GM23338 (cell line): ENCODE data around the gene CTF1. TPM values are rescaled to one million over a fixed set of nuclear protein-coding genes. Genes with fewer than 3 reads are reported as not detected.

ENCODE experiments used
- ATAC-seq: fragments of 200-7000 bp; cut with Tn5 transposase; 3 replicates; pipeline ENCODE4 v1.9.1; 2020
- DNase-seq: peaks from one replicate; pipeline ENCODE4 v3.0.0-alpha.2; 2015; ENCODE audit warnings: low spot score
- H2AFZ ChIP-seq: fragments of 200-600 bp; sonication (generic); 2 replicates; pipeline ENCODE4 v1.8.0; 2016; ENCODE audit warnings: antibody characterized with exemption, mild to moderate bottlenecking, moderate library complexity
- H3F3A ChIP-seq: fragments of 200-600 bp; sonication (generic); replicated peaks from 2 replicates; pipeline ENCODE4 v1.8.0; 2017; ENCODE audit warnings: antibody characterized with exemption, mixed run types, low read depth
- H3K27ac ChIP-seq: fragments of 200-600 bp; sonication (generic); 2 replicates; pipeline ENCODE4 v1.6.1; 2016; ENCODE audit warnings: low read depth
- H3K27me3 ChIP-seq: fragments of 200-600 bp; sonication (generic); 2 replicates; pipeline ENCODE4 v1.8.0; 2016; ENCODE audit warnings: mild to moderate bottlenecking, mixed run types, moderate library complexity; ENCODE audit not compliant: insufficient read depth
- H3K36me3 ChIP-seq: fragments of 200-600 bp; sonication (generic); 2 replicates; pipeline ENCODE4 v1.8.0; 2016; ENCODE audit warnings: mild to moderate bottlenecking; ENCODE audit not compliant: insufficient read depth
- H3K4me1 ChIP-seq: fragments of 200-600 bp; sonication (generic); 2 replicates; pipeline ENCODE4 v1.8.0; 2016; ENCODE audit warnings: mild to moderate bottlenecking, moderate library complexity; ENCODE audit not compliant: insufficient read depth
- H3K4me2 ChIP-seq: fragments of 200-600 bp; sonication (generic); 2 replicates; pipeline ENCODE4 v1.7.1; 2017; ENCODE audit warnings: mixed run types
- H3K4me3 ChIP-seq: fragments of 200-600 bp; sonication (generic); 2 replicates; pipeline ENCODE4 v1.6.1; 2016; ENCODE audit warnings: mixed run types
- H3K79me2 ChIP-seq: fragments of 200-600 bp; sonication (generic); replicated peaks from 2 replicates; pipeline ENCODE4 v1.8.0; 2017; ENCODE audit warnings: mild to moderate bottlenecking; ENCODE audit not compliant: insufficient read depth
- H3K9me2 ChIP-seq: fragments of 200-600 bp; sonication (generic); 2 replicates; pipeline ENCODE4 v1.8.0; 2017; ENCODE audit not compliant: insufficient read depth
- H4K20me1 ChIP-seq: fragments of 200-600 bp; sonication (generic); replicated peaks from 2 replicates; pipeline ENCODE4 v1.8.0; 2017; ENCODE audit warnings: mild to moderate bottlenecking; ENCODE audit not compliant: insufficient read depth
- H3K27ac Mint-ChIP-seq: 2 replicates; pipeline ENCODE4 v1.8.0; 2020; ENCODE audit warnings: inconsistent platforms, mild to moderate bottlenecking, moderate library complexity, mixed read lengths
- H3K27me3 Mint-ChIP-seq: 3 replicates; pipeline ENCODE4 v1.8.0; 2022; ENCODE audit warnings: low read depth, mild to moderate bottlenecking, moderate library complexity, mixed read lengths, inconsistent platforms; ENCODE audit not compliant: insufficient read depth, poor library complexity
- H3K36me3 Mint-ChIP-seq: 3 replicates; pipeline ENCODE4 v1.8.0; 2021; ENCODE audit warnings: low read depth, mild to moderate bottlenecking, inconsistent platforms, moderate library complexity, mixed read lengths
- H3K4me1 Mint-ChIP-seq: 3 replicates; pipeline ENCODE4 v1.8.0; 2020; ENCODE audit warnings: mild to moderate bottlenecking, inconsistent platforms, mixed read lengths
- H3K4me3 Mint-ChIP-seq: 3 replicates; pipeline ENCODE4 v1.8.0; 2021; ENCODE audit warnings: moderate library complexity, mild to moderate bottlenecking, inconsistent platforms, mixed read lengths
- H3K9me3 Mint-ChIP-seq: 3 replicates; pipeline ENCODE4 v1.8.0; 2020; ENCODE audit warnings: moderate library complexity, mild to moderate bottlenecking, inconsistent platforms, mixed read lengths
- CREB1 ChIP-seq: fragments of 250-450 bp; sonication (Bioruptor Pico); IDR thresholded peaks from 2 replicates; pipeline ENCODE4 v1.5.0; 2020; ENCODE audit warnings: low read depth, mild to moderate bottlenecking, moderate library complexity
- EZH2phosphoT487 ChIP-seq: fragments of 200-600 bp; sonication (generic); IDR thresholded peaks from one replicate; pipeline ENCODE4 v1.8.1; 2018; ENCODE audit warnings: antibody characterized with exemption; ENCODE audit not compliant: unreplicated experiment
- JUNB ChIP-seq: IDR thresholded peaks from one replicate; pipeline ENCODE4 v1.6.1; 2016; ENCODE audit warnings: antibody characterized with exemption; ENCODE audit not compliant: unreplicated experiment
- NANOG ChIP-seq: IDR thresholded peaks from 2 replicates; pipeline ENCODE4 v1.6.1; 2016; ENCODE audit warnings: antibody characterized with exemption, borderline replicate concordance
- POLR2AphosphoS5 ChIP-seq: IDR thresholded peaks from 2 replicates; pipeline ENCODE4 v1.6.1; 2016; ENCODE audit warnings: antibody characterized with exemption, low read depth
- STAT1 ChIP-seq: IDR thresholded peaks from one replicate; pipeline ENCODE4 v1.6.1; 2016; ENCODE audit warnings: antibody characterized with exemption; ENCODE audit not compliant: unreplicated experiment
- ZNF114 ChIP-seq: fragments of 250-450 bp; sonication (Bioruptor Pico); IDR thresholded peaks from 2 replicates; pipeline ENCODE4 v1.5.0; 2020; ENCODE audit warnings: mild to moderate bottlenecking, moderate library complexity
- ZNF331 ChIP-seq: fragments of 250-450 bp; sonication (Bioruptor Pico); IDR thresholded peaks from 2 replicates; pipeline ENCODE4 v1.5.0; 2020; ENCODE audit warnings: low read depth, mild to moderate bottlenecking, moderate library complexity
- polyA plus RNA-seq: library from polyadenylated mRNA; unstranded; fragments of >200 nt; fragmentation: Nextera tagmentation; extraction: Ambion mirVana; gene quantifications from 2 replicates; pipeline ENCODE4 v1.2.1, GENCODE V29; 2016
- total RNA-seq: library from RNA; depleted of rRNA; stranded (reverse); fragments of >200 nt; shearing (Covaris generic); gene quantifications from 2 replicates; pipeline ENCODE4 v1.2.3, GENCODE V29; 2014
- TF ChIP-seq, protein P1 (sequence below): IDR thresholded peaks from 2 replicates; pipeline ENCODE4 v1.6.1; 2016; ENCODE audit warnings: antibody characterized with exemption
- TF ChIP-seq, protein P2 (sequence below): IDR thresholded peaks from one replicate; pipeline ENCODE4 v1.6.1; 2018; ENCODE audit warnings: antibody characterized with exemption; ENCODE audit not compliant: unreplicated experiment
- TF ChIP-seq, protein P3 (sequence below), 2 experiments: fragments of 200-600 bp in 1 of 2; sonication (generic) in 1 of 2; conservative IDR thresholded peaks; 2 replicates each; pipeline versions ENCODE4 v1.5.1 to v1.6.1; 2016 to 2017; ENCODE audit warnings: antibody characterized with exemption in 2 of 2, low read depth in 2 of 2, mild to moderate bottlenecking in 2 of 2, moderate library complexity in 1 of 2

The CTF1 gene
- total and polyA plus RNA-seq, 2 experiments from 2014 or later: 0.24 to 0.52 TPM

DNA sequence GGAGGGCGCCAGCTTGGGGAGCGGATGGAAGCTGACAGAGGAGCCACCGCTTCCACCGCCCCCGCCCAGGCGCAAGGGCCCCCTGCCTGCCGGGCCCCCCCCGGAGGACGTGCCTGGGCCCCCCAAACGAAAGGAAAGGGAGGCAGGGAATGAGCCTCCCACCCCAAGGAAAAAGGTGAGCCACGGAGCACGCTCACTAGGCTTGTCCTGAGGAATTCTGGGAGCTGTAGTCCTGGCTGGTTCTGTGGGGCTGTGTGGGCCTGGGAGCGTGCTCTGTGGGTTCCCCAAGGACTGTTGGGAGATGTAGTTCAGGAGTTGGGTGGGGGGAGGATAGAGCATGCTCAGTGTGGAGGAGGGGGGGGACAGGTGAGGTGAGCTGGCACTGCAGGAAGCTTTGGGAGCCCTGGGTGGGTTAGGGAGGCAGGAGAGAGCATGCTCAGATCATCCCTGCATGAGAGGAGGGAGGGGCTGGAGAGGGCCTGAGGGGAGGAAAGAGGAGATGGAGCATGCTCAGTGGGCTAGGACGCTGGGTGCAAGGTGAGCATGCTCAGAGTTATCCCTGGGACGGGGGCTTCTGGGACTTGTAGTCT, 31.5 kb downstream of the CTF1 start:
- peaks cover 27% of the 10 kb centered on the region for H3K36me3 ChIP-seq
- peaks cover 18% of the 10 kb centered on the region for H3K79me2 ChIP-seq
- H3K27me3 ChIP-seq: no peaks in the 10 kb centered on the region
- Mint-ChIP-seq H3K27me3 (peaks cover 4% of the 10 kb centered on the region), H3K4me1 (peaks cover 11% of the 10 kb centered on the region), H3K9me3 (no peaks in the 10 kb centered on the region), H3K27ac (peak overlapping the region; percentile 70; the same call in 1 of the 2 replicates), H3K36me3 (peaks cover 41% of the 10 kb centered on the region), H3K4me3 (peak overlapping the region; percentile 30; the same call in 1 of the 3 replicates)
- peaks cover 9% of the 10 kb centered on the region; the same call in 1 of the 2 replicates for H3K4me1 ChIP-seq
- H3K27ac ChIP-seq: no peak overlapping the region
- H3K4me2 ChIP-seq: peak overlapping the region; percentile 48; the same call in 1 of the 2 replicates
- H3F3A ChIP-seq: 0 out of 2 replicates have a peak, but pooled peaks cover 5% of the 10 kb centered on the region
- peak; percentile 85 for DNase-seq
- no peaks in the 10 kb centered on the region for H3K9me2 ChIP-seq
- no peak overlapping the region for H2AFZ ChIP-seq
- H4K20me1 ChIP-seq: peaks cover 4% of the 10 kb centered on the region; the same call in 1 of the 2 replicates
- TF ChIP-seq, protein P1, sequence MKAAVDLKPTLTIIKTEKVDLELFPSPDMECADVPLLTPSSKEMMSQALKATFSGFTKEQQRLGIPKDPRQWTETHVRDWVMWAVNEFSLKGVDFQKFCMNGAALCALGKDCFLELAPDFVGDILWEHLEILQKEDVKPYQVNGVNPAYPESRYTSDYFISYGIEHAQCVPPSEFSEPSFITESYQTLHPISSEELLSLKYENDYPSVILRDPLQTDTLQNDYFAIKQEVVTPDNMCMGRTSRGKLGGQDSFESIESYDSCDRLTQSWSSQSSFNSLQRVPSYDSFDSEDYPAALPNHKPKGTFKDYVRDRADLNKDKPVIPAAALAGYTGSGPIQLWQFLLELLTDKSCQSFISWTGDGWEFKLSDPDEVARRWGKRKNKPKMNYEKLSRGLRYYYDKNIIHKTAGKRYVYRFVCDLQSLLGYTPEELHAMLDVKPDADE: peak; percentile 92
- TF ChIP-seq STAT1: no peak
- TF ChIP-seq POLR2AphosphoS5: peak; percentile 41
- peak overlapping the region; percentile 20; the same call in 1 of the 2 replicates for H3K4me3 ChIP-seq
- peak; percentile 72 for ATAC-seq

DNA sequence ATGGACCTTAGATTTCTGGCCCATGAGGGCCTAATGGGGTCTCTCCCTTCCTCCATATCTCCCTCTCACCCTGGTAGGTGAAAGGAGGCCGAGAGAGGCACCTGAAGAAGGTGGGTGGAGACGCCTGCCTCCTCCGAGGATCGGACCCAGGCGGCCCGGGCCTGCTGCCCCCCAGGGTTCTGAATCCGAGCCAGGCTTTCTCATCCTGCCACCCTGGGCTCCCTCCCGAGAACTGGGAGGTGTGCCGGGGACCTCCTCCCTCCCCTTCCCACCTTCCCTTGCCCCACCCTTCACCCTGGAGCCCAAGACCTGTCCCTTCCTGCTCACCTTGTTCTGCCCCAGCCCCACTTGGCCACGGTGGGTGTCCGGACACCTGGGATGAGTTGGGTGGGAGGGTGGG, 32.0 kb downstream of the CTF1 start:
- H3K4me3 ChIP-seq: no peak overlapping the region
- H3K79me2 ChIP-seq: peaks cover 18% of the 10 kb centered on the region
- peaks cover 4% of the 10 kb centered on the region; the same call in 1 of the 2 replicates for H4K20me1 ChIP-seq
- ATAC-seq: no peak
- H3K4me1 ChIP-seq: peaks cover 9% of the 10 kb centered on the region; the same call in 1 of the 2 replicates
- H3K27ac ChIP-seq: no peak overlapping the region
- 0 out of 2 replicates have a peak, but pooled peaks cover 5% of the 10 kb centered on the region for H3F3A ChIP-seq
- no peak for DNase-seq
- H3K36me3 Mint-ChIP-seq: peaks cover 43% of the 10 kb centered on the region
- H3K27me3 Mint-ChIP-seq: no peaks in the 10 kb centered on the region
- no peak overlapping the region for H2AFZ ChIP-seq
- H3K36me3 ChIP-seq: peaks cover 27% of the 10 kb centered on the region
- no peaks in the 10 kb centered on the region for H3K27me3 ChIP-seq
- no peak overlapping the region for H3K4me3 Mint-ChIP-seq
- no peak overlapping the region for H3K4me2 ChIP-seq
- H3K9me3 Mint-ChIP-seq: no peaks in the 10 kb centered on the region
- peaks cover 11% of the 10 kb centered on the region for H3K4me1 Mint-ChIP-seq
- H3K9me2 ChIP-seq: no peaks in the 10 kb centered on the region
- H3K27ac Mint-ChIP-seq: peak overlapping the region; percentile 70; the same call in 1 of the 2 replicates
- TF ChIP-seq, protein P2, sequence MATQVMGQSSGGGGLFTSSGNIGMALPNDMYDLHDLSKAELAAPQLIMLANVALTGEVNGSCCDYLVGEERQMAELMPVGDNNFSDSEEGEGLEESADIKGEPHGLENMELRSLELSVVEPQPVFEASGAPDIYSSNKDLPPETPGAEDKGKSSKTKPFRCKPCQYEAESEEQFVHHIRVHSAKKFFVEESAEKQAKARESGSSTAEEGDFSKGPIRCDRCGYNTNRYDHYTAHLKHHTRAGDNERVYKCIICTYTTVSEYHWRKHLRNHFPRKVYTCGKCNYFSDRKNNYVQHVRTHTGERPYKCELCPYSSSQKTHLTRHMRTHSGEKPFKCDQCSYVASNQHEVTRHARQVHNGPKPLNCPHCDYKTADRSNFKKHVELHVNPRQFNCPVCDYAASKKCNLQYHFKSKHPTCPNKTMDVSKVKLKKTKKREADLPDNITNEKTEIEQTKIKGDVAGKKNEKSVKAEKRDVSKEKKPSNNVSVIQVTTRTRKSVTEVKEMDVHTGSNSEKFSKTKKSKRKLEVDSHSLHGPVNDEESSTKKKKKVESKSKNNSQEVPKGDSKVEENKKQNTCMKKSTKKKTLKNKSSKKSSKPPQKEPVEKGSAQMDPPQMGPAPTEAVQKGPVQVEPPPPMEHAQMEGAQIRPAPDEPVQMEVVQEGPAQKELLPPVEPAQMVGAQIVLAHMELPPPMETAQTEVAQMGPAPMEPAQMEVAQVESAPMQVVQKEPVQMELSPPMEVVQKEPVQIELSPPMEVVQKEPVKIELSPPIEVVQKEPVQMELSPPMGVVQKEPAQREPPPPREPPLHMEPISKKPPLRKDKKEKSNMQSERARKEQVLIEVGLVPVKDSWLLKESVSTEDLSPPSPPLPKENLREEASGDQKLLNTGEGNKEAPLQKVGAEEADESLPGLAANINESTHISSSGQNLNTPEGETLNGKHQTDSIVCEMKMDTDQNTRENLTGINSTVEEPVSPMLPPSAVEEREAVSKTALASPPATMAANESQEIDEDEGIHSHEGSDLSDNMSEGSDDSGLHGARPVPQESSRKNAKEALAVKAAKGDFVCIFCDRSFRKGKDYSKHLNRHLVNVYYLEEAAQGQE: no peak
- TF ChIP-seq ZNF114 (CRISPR knock-in tag) (no peak), NANOG (no peak), STAT1 (no peak), JUNB (no peak), ZNF331 (CRISPR knock-in tag) (no peak), EZH2phosphoT487 (no peak), CREB1 (CRISPR knock-in tag) (no peak), POLR2AphosphoS5 (no peak)
- TF ChIP-seq, protein P3, sequence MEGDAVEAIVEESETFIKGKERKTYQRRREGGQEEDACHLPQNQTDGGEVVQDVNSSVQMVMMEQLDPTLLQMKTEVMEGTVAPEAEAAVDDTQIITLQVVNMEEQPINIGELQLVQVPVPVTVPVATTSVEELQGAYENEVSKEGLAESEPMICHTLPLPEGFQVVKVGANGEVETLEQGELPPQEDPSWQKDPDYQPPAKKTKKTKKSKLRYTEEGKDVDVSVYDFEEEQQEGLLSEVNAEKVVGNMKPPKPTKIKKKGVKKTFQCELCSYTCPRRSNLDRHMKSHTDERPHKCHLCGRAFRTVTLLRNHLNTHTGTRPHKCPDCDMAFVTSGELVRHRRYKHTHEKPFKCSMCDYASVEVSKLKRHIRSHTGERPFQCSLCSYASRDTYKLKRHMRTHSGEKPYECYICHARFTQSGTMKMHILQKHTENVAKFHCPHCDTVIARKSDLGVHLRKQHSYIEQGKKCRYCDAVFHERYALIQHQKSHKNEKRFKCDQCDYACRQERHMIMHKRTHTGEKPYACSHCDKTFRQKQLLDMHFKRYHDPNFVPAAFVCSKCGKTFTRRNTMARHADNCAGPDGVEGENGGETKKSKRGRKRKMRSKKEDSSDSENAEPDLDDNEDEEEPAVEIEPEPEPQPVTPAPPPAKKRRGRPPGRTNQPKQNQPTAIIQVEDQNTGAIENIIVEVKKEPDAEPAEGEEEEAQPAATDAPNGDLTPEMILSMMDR (conservative IDR thresholded peaks at IDR 0.05; ENCODE audit: low read depth in 2 of 2): no peak
- TF ChIP-seq, protein P1: no peak
